GM18861 (cell line): ENCODE data around the gene CAMK1G.

Experiments used
- ATAC-seq: cut with Tn5 transposase; IDR thresholded peaks from one replicate; pipeline ENCODE4 v1.9.1; 2021; ENCODE audit not compliant: unreplicated experiment

CAMK1G gene

GRCh38 chr1:209633335-209633997 lies 50.0 kb downstream of the CAMK1G start:
- ATAC-seq = no peak

GRCh38 chr1:209634005-209634737 lies 50.7 kb downstream of the CAMK1G start:
- ATAC-seq = no peak

- ATAC-seq = no peak
These were observed 52.3 kb downstream of the CAMK1G start for GRCh38 chr1:209635850-209636249.

- ATAC-seq = no peak
These were observed 58.3 kb downstream of the CAMK1G start for GRCh38 chr1:209641832-209642172.

- ATAC-seq = no peak
These were observed 59.3 kb downstream of the CAMK1G start for GRCh38 chr1:209642816-209643215.

- ATAC-seq = no peak
These were observed 59.9 kb downstream of the CAMK1G start for GRCh38 chr1:209643285-209644020.

- no peak for ATAC-seq
These were observed 62.3 kb downstream of the CAMK1G start for GRCh38 chr1:209645574-209646452.

GRCh38 chr1:209646558-209646957 lies 63.0 kb downstream of the CAMK1G start:
- ATAC-seq = no peak

GRCh38 chr1:209647156-209647555 lies 63.6 kb downstream of the CAMK1G start:
- ATAC-seq = no peak

- ATAC-seq = no peak
These were observed 64.8 kb downstream of the CAMK1G start for GRCh38 chr1:209648346-209648745.

- ATAC-seq = no peak
These were observed 65.6 kb downstream of the CAMK1G start for GRCh38 chr1:209648931-209649776.

- no peak for ATAC-seq
These were observed 66.9 kb downstream of the CAMK1G start for GRCh38 chr1:209650454-209650853.

- peak; percentile 46 for ATAC-seq
These were observed 67.6 kb downstream of the CAMK1G start for GRCh38 chr1:209651138-209651587.

GRCh38 chr1:209652121-209652735 lies 68.7 kb downstream of the CAMK1G start, which contains the start of gene LAMB3:
Gene LAMB3, minus strand, starts transcription at chr1:209652425. Its CDS starts 1,481 bp downstream, at chr1:209650944.
- no peak for ATAC-seq

- peak; percentile 30 for ATAC-seq
These were observed 69.4 kb downstream of the CAMK1G start for GRCh38 chr1:209652873-209653401.

GRCh38 chr1:209653915-209654351 lies 70.4 kb downstream of the CAMK1G start:
- no peak for ATAC-seq

GRCh38 chr1:209655411-209656231 lies 72.1 kb downstream of the CAMK1G start:
- no peak for ATAC-seq

- peak; percentile 43 for ATAC-seq
These were observed 73.8 kb downstream of the CAMK1G start for GRCh38 chr1:209657140-209657879.
